Smooth muscle cell of the brain vasculature (primary cell): ENCODE measurements around the gene ANKRD36.
"Not testable (repeated sequence)": the region's sequence is repeated elsewhere in the genome, so short reads cannot be mapped to it uniquely, and the experiment has no call there.

Source experiments
- DNase-seq: peaks from one replicate; pipeline ENCODE4 v3.0.0-alpha.2; 2012; ENCODE audit warnings: low read depth, low spot score

ANKRD36 gene

DNA sequence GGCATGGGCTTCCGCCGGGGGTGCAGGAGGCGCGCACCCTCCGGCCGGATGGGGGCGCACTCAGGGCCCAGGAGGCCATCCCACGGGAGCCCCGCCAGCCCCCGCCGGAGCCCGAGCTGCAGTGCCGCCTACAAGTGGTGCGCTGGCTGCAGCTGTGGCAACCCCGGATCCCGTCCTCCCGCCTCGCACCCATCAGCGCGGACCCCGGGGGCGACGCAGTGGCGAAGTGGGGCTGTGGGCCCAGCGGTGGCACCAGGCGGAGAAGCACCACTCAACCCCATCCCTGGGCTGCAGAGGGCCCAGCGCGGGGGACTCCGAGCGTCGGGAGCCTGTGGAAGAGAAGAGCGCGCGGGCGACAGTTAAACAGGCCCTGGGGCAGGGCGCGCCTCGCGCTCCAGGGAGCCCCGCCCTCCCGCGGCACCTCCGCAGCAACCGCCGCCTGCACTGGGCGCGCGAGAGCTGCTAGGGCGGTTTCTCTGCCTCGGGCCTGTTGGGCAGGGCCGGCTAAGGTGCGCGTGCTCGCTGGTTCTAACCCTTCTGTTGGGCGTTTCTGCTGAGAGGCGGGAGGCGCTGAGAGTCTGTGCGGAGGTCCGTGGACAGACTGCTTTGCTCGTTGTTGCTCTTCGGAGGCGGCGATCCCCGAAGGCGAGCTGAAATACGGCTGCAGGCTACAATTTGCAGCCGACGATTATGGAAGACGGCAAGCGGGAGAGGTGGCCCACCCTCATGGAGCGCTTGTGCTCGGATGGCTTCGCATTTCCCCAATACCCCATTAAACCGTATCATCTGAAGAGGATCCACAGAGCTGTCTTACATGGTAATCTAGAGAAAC lies at the start of gene ANKRD36:
Gene ANKRD36, plus strand, starts transcription at position 104 of the 832 bp plus-strand sequence. Its CDS starts 587 bp downstream, at position 691.
- not testable (repeated sequence) for DNase-seq

DNA sequence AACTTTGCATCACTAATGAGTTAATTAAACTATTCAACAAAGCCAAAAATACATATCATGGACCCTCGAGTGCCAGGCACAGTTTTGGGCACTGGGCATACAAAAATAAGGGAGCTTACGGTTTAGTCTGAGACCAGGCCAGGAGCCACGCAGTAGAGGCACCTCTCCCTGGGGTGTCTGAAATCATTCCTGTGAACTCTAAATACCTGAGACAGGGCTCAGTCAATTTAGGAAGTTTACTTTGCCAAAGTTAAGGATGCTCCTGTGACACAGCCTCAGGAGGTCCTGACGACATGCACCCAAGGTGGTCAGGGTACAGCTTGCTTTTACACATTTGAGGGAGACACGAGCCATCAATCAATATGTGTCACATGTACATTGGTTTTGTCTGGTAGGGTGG lies 46.9 kb upstream of the ANKRD36 start:
- DNase-seq: not testable (repeated sequence)

DNA sequence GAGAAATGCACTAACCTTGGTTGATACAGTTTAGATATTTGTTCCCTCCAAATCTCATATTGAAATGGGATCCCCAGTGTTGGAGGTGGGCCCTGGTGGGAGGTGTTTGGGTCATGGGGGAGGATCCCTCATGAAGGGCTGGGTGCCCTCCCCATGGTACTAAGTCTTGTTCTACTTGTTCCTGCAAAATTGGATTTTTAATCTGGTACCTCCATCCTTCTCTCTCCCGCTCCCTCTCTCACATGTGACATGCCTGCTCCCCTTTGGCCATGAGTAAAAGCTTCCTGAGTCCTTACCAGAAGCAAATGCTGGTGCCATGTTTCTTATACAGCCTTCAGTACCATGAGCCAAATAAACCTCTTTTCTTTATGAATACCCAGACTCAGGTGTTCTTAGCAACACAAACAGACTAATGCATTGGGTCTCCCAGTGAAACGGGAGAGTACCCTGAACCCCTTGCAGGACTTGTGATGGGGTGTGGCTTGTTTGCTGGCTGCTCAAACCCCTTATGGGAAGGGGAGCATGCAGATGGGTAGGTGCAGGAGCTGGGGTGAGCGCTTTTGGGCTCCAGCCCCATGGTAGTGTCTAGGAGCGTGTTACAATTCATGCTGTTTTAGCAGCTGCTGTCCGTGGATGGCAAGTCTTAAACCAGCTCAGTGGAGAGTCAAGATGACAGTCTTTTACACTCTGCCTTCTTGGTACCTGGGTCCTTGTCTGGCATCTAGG lies 45.5 kb upstream of the ANKRD36 start:
- DNase-seq: no peak

DNA sequence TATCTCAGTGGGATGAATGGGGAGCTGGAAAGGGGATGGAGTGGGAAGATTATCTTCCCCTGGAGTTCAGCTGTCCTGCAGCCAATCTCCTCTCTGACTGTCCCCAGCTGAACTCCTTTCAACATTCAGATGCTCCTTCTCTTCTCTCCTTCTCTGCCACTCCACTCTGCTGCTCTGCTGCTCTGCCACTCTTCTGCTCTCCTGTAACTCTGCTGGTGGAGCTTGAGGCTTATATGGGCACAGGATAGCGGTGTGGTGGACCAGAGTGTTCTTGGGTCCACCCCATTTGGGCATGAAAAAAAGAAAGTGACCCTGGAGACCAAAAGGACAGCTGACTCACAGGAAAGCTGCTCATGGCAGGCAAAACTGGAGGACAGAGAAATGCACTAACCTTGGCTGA lies 44.9 kb upstream of the ANKRD36 start:
- DNase-seq: no peak

DNA sequence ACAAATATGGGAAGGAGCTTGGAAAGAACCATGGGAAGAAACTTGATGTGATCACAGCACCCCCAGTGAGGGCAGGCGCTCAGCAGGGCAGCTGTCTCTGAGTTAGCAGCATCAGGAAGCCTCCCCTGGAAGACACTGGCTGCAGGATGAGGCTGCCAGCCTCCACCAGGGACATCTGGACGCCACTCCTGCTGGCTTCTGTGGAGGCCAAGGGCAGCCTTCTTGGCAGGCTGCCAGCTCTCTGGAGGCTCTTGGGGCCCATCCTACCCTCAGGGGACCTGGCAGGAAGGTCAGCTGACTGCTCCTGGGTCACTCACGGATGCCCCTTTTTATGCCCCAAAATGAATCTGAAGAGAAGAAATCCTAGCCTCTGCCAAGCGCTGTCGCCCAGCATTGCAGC lies 44.2 kb upstream of the ANKRD36 start:
- not testable (repeated sequence) for DNase-seq

DNA sequence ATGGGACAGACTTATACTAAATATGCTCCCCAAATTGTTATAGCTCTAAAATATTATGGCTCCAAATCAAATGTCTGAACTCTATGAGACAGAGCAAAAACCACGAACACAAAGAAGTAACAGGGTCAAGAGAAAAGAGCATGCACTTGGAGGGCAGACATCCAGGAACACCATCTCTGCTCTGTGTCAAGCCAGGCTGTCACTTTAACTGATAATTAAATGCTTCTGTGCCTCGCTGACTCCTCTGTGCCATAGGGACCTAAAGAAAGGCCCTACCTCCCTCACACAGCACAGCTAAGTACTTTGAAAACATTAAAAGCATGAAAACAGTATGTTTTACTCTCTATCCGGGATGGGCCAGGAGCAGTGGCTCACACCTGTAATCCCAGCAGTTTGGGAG lies 42.0 kb upstream of the ANKRD36 start:
- not testable (repeated sequence) for DNase-seq

DNA sequence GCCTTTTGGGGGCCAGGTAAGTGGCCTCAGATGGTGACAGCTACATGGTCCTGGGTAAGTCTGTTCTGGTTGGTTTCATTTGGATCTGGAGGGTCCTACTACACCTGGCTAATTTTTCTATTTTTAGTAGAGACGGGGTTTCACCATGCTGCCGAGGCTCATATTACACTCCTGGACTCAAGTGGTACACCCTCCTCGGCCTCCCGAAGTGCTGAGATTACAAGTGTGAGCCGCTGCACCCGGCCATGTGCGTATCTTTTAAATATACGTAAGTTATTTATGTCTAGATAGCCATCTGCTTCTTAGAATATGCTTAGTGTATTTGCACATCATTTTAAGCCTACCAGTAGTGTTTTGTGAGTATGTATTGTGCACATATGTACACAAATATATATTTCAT lies 35.7 kb upstream of the ANKRD36 start:
- DNase-seq: not testable (repeated sequence)

DNA sequence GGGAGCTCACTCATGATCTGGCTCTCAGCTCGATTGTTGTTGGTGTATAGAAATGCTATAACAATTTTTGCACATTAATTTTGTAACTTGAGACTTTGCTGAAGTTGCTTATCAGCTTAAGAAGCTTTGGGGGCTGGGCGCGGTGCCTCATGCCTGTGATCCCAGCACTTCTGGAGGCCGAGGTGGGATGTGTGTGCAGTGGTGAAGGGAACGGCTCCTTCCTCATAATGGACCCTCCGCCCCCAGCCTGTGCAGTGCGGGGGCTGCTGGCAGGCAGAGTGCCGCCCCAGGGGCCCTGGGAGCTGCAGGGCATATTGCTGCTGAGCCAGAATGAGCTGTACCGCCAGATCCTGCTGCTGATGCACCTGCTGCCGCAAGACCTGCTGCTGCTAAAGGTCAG lies 32.1 kb upstream of the ANKRD36 start:
- not testable (repeated sequence) for DNase-seq

DNA sequence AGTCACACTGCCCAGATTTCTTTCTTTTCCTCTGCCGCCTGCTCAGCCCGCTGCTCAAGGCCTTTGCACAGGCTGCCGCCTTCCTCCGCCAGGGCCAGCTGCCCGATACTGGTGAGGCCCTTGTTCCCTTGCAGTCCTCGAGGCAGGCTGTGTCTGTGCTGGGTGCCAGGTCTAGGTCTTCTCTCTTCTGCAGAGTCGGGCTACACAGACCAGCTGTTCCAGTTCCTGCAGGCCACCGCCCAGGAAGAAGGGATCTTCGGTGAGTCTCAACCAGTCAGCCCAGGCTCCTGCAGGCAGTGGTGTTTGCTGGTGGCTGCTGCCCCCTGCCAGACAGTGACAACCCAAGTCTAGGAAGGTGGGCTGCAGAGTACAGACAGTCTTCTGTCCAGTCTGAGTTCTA lies 30.7 kb upstream of the ANKRD36 start:
- DNase-seq: not testable (repeated sequence)

DNA sequence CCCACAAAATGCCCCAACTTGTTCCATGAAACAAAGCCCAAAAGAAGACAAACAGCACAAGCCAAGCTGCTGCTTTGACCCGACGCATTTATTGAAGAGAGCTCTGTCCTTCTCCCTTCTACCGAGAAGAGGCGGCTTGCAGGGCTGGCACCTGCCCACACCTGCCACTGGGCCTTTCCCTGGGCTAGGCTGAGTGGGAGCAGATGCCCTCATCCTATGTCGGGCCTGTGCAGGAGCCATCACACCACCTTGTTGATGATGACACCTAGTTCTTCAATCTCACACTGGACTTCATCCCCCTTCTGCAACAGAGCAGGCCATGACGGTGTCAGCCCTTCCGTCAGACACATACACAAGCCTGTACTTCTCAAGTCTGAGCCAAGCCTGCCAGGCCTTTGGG lies 29.4 kb upstream of the ANKRD36 start:
- DNase-seq: not testable (repeated sequence)

DNA sequence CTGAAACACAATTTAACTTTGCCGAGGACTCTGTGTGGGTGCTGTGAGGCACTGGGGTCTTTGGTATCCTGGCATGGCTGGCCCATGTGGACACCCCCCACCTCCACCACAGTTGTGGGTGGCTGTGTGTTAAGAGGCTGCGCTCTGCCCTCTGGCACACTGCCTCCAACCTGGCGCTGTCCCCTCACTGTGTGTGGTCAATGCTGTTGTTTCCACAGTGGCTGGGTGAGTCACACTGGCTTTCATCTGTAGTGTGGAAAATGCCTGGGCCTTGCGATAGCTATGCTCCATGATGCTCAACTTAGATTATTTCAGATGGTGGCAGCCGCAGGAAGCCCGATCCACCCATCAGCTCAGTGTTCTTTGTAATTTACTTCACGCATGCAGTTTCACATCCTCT lies 27.9 kb upstream of the ANKRD36 start:
- not testable (repeated sequence) for DNase-seq

DNA sequence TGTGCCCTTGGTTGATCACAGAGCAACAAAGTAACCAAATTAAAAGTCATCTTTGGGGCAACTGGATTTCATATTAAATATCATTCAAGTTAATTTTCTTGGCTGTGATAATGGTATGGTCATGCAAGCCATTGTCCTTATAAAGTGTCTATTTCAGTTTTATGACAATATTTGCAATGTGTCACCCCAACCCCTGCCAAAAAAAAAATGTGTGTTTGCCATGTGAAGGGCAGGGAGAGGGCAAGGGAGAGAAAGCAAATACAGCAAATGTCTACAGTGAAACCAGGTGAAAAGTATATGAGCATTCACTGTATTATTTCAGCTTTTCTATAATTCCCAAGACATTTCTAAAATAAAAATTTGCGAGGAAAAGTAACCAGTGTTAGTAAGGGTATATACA lies 24.2 kb upstream of the ANKRD36 start:
- DNase-seq: not testable (repeated sequence)

DNA sequence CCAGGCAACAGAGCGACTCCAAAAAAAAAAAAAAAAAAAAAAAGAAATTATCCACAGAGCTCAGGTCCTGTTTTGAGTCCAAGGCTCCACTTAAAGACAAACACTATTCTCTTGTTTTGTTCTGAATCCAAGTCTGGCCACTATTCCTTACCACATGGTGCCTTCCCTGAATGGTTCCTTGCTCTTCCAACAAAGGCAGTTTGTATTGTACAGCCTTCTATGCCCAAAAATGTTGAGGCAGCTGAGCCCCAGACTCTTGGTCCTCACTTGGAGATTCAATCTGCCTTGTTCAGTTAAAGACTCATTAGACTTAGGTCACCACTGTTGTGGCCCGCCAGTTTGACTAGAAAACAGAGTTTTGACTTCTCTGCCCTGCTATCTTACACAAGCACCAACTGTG lies 20.0 kb upstream of the ANKRD36 start:
- DNase-seq: not testable (repeated sequence)

DNA sequence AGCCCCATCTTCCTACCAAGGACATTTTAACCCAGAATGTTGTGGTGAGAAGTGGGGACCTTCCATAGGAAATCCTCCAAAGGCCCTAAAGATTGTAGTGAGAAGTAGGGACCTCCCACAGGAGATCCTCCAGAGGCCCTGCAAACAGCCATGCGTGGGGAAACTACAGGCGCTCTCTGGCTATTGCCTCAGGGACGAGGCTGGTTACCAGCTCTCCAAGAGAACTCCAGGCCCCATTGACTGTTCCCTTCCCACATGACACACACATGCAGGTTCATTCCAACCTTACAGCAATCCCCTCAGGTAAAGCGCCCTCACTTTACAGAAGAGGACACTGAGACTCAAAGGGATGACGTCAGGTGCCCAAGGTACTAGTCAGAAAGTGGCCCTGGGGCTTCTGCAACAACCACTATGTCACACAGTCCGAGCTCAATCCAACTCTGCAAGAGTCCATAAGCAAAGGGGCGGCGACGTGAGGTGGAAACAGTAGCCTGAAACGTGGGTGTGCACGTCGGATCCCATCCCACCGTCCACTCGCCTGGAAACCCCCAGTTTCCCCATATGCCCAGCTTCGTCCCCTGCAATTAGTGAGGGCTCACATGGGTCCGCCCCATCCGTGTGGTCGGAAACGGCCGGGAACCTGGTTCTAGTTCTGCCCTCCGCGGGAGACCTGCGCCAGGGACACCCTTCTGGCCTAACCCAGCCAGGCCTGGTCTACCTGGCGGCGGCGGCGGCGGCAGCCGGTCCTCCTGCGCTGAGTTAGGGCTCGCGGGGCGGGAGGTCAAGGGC lies 18.8 kb upstream of the ANKRD36 start:
- DNase-seq: not testable (repeated sequence)

DNA sequence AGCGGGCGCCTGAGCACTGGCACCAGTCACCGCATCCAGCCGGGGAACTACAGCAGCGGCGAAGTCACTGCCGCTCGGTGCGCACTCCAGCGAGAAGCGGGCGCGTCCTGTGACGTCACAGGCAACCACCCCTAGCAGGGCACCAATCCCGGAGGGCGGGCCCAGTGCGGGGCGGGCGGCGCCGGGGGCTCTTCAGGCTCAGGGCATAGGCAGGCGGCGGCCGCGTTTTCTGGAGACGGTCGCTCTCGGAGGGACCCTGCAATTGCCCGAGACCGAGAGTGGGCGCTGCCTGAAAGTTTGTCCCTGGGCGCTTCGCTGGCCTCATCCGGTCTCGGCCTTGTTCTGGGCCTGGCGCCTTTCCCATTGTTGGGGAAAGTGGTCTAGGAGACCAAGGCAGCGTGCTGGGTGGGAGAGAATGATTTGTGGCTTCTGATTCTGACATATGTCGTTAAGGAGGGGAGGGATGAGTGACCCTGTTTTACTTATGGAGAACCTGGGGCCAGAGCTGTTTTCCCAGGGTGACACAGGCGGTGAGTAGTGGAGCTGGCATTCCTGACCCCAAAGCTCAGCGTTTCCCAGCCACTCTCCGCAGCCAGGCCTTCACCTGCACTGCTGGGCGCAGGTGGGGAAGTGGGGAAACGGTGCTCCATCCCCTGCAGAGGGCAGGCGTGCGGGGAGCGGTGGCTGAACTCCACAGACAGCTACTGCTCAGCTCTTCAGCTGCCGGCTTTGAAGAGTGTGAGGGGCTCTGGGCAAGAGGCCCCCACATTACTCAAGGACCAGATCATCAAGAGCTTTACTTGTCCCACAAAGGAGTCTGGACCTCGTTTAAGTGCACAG lies 18.0 kb upstream of the ANKRD36 start, which contains the start of gene FAHD2B:
Gene FAHD2B, minus strand, starts transcription at position 111 of the 840 bp plus-strand sequence. CDS start 3,176 bp downstream, outside the sequence.
- not testable (repeated sequence) for DNase-seq

DNA sequence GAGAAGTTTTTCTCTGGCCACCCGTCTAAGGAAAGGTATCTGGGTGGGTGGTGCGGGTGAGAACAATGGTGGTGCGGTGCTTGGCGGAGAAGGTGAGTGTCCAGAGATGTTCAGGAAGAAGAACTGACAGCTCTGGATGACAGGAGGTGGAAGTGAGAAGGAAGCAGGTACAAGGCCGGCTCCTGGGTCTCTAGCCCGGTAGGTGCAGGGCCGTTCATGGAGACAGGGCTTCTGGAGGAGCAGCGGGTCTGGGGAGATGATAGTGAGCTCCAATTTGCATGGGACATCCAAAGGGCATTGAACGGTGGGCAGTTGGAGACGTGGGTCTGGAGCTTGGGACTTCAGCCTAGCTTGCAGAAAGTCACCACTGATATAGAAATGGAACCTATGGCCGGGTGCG lies 17.3 kb upstream of the ANKRD36 start:
- no peak for DNase-seq

DNA sequence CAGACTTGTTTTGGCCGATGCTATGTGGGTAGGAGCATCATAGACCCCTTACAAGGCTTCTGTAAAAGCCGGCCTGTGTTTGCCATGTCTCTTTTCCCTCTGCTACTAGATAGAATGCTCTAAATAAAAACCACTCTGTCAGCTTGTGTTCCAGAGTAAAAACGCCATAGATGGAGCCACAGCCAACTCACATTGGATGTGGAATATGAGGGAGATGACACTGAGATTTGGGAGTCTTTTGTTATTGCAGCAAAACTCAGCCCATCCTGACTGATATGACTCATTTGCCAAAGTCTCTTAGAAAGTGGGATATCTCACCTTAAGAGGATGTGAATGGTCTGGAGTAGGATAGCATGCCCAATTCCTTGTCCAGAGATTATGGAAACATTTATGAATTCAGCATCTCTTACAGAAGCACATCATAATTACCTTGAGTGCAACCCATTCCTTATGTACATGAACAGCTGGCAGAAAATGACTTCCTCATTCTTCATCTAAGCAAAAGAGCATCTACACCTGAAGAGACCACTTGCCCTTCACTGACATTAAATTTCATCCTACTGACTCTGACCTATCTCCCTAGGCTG lies 14.1 kb upstream of the ANKRD36 start:
- not testable (repeated sequence) for DNase-seq

DNA sequence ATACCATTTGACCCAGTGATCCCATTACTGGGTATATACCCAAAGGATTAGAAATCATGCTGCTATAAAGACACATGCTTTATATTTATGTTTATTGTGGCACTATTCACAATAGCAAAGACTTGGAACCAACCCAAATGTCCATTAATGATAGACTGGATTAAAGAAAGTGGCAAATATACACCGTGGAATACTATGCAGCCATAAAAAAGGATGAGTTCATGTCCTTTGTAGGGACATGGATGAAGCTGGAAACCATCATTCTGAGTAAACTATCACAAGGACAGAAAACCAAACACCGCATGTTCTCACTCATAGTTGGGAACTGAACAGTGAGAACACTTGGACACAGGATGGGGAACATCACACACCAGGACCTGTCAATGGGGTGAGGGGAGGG lies 6.1 kb upstream of the ANKRD36 start:
- DNase-seq: not testable (repeated sequence)

DNA sequence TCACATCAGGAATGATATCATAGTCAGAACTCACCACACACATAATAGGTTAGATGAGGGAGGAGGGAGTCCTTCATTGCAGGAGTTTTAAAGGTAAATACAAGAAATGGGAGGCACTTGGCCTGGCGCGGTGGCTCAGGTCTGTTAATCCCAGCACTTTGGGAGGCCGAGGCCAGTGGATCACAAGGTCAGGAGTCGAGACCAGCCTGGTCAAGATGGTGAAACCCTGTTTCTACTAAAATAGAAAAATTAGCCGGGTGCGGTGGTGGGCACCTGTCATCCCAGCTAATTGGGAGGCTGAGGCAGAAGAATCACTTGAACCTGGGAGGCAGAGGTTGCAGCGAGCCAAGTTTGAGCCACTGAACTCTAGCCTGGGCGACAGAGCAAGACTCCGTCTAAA lies 1.7 kb upstream of the ANKRD36 start:
- not testable (repeated sequence) for DNase-seq

DNA sequence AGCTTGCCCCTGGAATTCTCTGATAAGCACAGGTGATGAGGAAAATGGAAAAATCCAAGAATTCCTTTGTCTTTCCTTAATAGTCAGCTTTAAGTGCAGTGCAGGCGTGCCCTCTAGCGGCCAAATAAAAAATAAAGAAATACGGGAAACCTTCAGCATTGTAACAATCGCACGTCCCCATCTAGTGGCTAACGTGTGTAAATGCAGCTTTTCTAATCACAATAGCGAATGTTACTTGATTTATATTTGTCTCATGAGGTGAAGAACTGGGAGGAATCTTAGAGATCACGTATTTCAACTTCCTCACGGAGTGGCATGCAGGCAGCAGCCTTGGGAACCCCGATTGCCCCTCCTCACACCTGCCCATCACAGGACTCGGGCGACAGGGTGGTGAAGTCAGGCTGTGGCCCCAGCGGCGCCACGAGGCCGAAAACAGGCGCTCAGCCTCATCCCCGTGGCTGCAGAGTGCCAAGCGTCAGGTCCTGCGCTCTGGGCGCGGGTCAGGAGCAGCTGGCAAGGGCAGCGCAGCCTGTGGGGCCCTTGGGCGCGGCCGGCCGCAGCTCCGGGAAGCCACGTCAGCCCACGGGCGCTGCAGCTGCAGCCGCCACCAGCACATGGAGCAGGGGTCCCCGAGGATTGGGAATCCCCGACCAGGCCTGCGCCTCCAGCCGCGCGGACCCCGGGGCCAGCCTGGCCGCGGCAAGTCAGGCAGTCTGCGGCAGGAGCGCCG lies 468 bp upstream of the ANKRD36 start:
- DNase-seq: not testable (repeated sequence)
